ENCODE results near the gene FABP7. TPM values are rescaled to one million over a fixed set of nuclear protein-coding genes. Genes with fewer than 3 reads are reported as not detected.

Gene FABP7
- total and polyA plus RNA-seq, 4 donors, result not detected

- TF ChIP-seq JUND (IDR thresholded peaks at IDR 0.05) (no peak), ATF3 (IDR thresholded peaks at IDR 0.05) (no peak), GABPA (IDR thresholded peaks at IDR 0.05 in 1 of 2, conservative IDR thresholded peaks at IDR 0.05 in 1 of 2) (no peak), RAD21 (IDR thresholded peaks at IDR 0.05) (no peak), MAX (IDR thresholded peaks at IDR 0.05) (no peak), ZBTB33 (IDR thresholded peaks at IDR 0.05) (no peak), TAF1 (conservative IDR thresholded peaks at IDR 0.05) (no peak), EGR1 (IDR thresholded peaks at IDR 0.05; ENCODE audit: low read depth in 2 of 2) (no peak), SP1 (IDR thresholded peaks at IDR 0.05) (no peak), HNF4G (IDR thresholded peaks at IDR 0.05) (no peak), REST (IDR thresholded peaks at IDR 0.05) (no peak), NR2F2 (IDR thresholded peaks at IDR 0.05) (no peak), YY1 (IDR thresholded peaks at IDR 0.05) (no peak), RXRA (IDR thresholded peaks at IDR 0.05) (no peak), FOXA1 (IDR thresholded peaks at IDR 0.05) (no peak), HNF4A (conservative IDR thresholded peaks at IDR 0.05) (no peak), FOXA2 (IDR thresholded peaks at IDR 0.05) (no peak), CTCF (IDR thresholded peaks at IDR 0.05; ENCODE audit: low read depth, low read length, missing input control) (no peak)
- DNase-seq (ENCODE audit: low spot score), result no peak
- H3K36me3 ChIP-seq (ENCODE audit: control insufficient read depth in 4 of 4, insufficient read depth in 3 of 4, low read depth in 1 of 4, low read length in 3 of 4), result peaks cover 2 to 22% (median 13%) of the 10 kb centered on the region in 4 donors
- H3K4me1 ChIP-seq (ENCODE audit: control insufficient read depth in 4 of 4, insufficient read depth in 4 of 4, low read length in 3 of 4), result no peaks in the 10 kb centered on the region
- WGBS, result 85% methylated on average over 4 of the region's 4 CpGs
- H3K27ac ChIP-seq (ENCODE audit: low read depth in 1 of 2, low read length in 2 of 2), result no peak overlapping the region
- H3K4me3 ChIP-seq (ENCODE audit: low read depth in 1 of 3, low read length in 3 of 3), result no peak overlapping the region
- H3K9me3 ChIP-seq (ENCODE audit: control insufficient read depth in 4 of 4, low read length in 3 of 4), result no peaks in the 10 kb centered on the region
- no peaks in the 10 kb centered on the region for H3K27me3 ChIP-seq (ENCODE audit: control insufficient read depth in 4 of 4, insufficient read depth in 4 of 4, low read length in 3 of 4)
- no peak overlapping the region for H3K9ac ChIP-seq (ENCODE audit: low read depth in 1 of 2, low read length in 2 of 2)
Measured at GRCh38 chr6:122809001-122809400, 29.5 kb downstream of the FABP7 start.

All from liver (tissue), 9 donors.